NCI-H2196 (cell line): ENCODE results near the gene AGBL5.
"Not testable (repeated sequence)": the region's sequence is repeated elsewhere in the genome, so short reads cannot be mapped to it uniquely, and the experiment has no call there.

Experiments
- DNase-seq: peaks from one replicate; lab custom pipeline; 2025; ENCODE audit not compliant: unreplicated experiment; lab: John Stamatoyannopoulos, UW

AGBL5 gene

DNA sequence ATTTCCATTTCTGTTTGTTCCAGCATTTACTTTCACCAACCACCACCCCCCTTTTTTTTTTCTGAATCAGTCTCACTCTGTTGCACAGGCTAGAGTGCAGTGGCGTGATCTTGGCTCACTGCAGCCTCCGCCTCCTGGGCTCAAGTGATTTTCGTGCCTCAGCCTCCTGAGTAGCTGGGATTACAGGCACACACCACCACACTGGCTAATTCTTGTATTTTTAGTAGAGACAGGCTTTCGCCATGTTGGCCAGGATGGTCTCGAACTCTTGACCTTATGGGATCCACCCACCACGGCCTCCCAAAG lies 24.1 kb downstream of the AGBL5 start:
- not testable (repeated sequence) for DNase-seq

DNA sequence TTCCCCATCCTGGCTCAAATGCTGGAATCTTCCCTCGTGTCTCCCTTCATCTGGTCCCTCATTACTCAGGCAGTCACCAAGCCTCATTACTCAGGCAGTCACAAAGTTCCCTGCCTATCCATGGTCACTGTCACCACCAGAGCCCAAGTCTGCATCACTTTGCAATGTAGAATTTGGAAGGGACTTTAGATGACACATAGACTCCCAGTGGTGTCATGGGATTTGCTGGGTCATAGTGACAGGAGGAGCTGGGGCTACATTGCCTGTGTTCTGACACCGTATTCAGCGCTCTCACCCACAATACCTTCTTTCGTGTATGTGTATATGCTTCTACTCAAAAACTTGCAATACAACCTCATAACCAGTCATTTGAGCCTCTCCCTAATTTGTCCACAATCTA lies 24.9 kb downstream of the AGBL5 start:
- no peak for DNase-seq

DNA sequence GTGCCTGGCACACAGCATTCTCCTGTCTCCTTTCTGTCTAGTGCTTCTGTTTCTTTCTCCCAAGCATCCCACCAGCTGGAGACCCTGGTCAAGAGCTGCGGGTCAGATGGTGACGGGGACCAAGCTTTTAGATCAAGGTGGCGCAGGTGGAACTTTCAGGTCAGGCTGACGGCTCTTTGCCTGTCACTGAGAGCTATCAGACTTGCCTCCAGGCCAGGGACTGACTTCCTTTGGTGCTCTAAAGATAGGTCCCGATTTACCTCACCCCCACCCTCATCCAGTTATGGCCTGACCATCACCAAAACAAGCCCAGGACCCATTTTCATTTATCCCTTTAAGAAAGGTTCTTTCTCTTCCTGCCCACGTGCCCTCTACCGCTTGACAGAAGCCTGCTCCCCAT lies 25.8 kb downstream of the AGBL5 start:
- no peak for DNase-seq

DNA sequence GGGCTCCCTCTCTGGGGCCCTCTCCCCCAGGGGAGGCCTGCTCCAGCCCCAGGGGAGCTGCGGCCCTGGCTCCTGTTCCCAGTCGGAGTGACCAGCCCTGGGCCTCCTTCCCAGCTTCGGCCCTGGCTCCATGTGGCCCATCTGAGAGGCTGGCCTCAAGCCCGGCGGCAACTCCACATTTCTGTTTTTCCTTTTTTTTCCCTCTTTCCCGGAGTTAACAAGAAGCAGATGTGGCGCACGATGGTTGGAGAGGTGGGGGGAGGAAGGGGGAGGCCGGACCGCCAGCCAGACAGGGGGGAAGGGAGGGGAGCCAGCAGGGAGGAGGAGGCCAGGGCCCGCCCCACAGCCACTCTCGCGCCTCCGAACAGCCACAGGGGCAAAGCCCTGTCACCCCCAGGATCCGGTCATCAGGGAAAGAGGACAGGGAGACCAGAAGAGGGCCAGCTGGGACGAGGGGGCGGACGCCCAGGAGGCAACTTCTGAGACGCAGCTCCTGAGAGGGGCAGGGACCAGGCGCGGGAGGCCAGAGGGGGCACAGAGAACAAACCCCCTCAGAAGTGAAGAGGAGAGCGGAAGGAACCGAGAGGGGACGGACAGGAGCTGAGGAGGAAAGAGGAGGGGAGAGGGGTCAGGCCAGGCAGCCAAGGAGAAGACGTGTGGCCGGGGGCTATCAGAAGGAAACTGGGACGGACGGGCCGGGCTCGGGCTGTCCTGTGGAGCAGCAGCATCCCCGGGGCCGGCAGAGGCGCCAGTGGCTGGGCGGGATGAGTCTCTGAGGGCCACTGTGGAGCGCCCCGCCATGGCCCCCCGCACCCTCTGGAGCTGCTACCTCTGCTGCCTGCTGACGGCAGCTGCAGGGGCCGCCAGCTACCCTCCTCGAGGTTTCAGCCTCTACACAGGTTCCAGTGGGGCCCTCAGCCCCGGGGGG lies 27.1 kb downstream of the AGBL5 start, which contains the start of gene EMILIN1:
TSS of gene EMILIN1 (plus strand) at position 349 of the 928 bp plus-strand sequence. CDS start at position 800, 451 bp downstream.
- no peak for DNase-seq

DNA sequence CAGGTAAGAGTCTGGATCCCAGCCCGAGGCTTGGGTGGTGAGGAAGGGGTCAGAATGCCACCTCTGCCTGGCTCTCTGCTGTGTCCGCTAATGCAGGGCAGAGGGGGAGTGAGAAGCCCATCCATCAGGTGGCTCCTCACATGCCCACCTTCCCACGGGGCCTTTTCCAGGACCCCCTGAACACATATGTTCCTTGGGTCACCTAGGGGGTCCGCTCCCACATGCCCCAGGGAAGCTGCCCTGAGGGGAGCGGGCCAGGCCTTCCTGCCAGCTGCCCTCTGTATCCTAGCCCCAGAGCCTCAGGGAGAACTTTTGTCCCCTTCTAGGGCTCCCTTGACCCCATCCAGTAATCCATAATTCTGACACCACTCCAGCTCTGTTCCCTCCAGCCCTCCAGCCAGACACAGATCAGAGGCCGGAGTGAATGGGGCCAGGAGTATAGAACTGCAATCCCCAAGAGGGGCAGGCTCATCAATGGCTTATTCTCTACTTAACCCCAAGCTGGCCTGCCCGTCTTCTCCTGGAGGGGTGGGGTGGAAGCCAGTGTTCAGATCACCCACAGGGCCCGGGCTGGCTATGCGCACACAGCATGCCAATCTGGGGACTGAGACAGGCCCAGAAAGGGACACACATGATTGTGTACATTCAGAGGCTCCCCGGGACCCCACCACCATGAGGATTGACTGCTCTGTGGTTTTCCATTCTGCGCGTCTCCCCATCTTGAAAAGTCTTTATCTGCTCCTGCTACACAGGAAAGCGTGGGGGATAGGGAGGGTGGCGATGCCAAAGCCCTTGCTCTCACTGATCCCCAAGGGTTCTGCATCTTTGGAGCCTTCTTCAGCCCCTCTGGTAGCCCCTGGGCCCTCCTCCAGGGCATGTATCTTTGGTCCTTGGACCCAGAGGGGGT lies 28.0 kb downstream of the AGBL5 start:
- DNase-seq = no peak

DNA sequence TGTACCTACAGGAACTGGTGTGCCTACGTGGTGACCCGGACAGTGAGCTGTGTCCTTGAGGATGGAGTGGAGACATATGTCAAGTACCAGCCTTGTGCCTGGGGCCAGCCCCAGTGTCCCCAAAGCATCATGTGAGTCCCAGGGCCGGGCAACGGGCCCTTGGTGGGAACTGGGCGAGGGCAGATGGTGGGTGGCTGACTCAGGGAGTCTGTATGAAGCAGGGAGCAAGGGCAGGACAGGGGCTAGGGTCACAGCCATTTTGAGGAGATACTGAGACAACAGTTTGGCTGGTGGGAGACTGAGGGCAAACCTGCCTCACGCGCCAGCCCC lies 28.6 kb downstream of the AGBL5 start:
- no peak for DNase-seq

DNA sequence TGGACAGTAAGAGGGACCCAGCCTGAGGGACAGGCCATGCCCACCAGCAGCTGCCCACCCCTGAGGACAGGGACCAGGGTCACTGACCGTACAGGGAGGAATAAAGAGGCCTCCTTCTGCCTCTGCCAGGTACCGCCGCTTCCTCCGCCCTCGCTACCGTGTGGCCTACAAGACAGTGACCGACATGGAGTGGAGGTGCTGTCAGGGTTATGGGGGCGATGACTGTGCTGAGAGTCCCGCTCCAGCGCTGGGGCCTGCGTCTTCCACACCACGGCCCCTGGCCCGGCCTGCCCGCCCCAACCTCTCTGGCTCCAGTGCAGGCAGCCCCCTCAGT lies 29.1 kb downstream of the AGBL5 start:
- DNase-seq = no peak

DNA sequence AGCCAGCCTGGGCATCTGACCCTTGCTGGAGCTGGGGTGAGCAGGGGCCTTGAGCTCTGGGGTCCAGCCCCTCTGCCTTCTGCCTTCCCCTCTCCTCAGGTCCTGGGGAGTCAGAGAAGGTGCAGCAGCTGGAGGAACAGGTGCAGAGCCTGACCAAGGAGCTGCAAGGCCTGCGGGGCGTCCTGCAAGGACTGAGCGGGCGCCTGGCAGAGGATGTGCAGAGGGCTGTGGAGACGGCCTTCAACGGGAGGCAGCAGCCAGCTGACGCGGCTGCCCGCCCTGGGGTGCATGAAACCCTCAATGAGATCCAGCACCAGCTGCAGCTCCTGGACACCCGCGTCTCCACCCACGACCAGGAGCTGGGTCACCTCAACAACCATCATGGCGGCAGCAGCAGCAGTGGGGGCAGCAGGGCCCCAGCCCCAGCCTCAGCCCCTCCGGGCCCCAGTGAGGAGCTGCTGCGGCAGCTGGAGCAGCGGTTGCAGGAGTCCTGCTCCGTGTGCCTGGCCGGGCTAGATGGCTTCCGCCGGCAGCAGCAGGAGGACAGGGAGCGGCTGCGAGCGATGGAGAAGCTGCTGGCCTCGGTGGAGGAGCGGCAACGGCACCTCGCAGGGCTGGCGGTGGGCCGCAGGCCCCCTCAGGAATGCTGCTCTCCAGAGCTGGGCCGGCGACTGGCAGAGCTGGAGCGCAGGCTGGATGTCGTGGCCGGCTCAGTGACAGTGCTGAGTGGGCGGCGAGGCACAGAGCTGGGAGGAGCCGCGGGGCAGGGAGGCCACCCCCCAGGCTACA lies 30.7 kb downstream of the AGBL5 start:
- DNase-seq = no peak

DNA sequence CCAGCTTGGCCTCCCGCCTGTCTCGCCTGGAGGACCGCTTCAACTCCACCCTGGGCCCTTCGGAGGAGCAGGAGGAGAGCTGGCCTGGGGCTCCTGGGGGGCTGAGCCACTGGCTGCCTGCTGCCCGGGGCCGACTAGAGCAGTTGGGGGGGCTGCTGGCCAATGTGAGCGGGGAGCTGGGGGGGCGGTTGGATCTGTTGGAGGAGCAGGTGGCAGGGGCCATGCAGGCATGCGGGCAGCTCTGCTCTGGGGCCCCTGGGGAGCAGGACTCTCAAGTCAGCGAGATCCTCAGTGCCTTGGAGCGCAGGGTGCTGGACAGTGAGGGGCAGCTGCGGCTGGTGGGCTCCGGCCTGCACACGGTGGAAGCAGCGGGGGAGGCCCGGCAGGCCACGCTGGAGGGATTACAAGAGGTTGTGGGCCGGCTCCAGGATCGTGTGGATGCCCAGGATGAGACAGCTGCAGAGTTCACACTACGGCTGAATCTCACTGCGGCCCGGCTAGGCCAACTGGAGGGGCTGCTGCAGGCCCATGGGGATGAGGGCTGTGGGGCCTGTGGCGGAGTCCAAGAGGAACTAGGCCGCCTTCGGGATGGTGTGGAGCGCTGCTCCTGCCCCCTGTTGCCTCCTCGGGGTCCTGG lies 31.4 kb downstream of the AGBL5 start:
- no peak for DNase-seq

DNA sequence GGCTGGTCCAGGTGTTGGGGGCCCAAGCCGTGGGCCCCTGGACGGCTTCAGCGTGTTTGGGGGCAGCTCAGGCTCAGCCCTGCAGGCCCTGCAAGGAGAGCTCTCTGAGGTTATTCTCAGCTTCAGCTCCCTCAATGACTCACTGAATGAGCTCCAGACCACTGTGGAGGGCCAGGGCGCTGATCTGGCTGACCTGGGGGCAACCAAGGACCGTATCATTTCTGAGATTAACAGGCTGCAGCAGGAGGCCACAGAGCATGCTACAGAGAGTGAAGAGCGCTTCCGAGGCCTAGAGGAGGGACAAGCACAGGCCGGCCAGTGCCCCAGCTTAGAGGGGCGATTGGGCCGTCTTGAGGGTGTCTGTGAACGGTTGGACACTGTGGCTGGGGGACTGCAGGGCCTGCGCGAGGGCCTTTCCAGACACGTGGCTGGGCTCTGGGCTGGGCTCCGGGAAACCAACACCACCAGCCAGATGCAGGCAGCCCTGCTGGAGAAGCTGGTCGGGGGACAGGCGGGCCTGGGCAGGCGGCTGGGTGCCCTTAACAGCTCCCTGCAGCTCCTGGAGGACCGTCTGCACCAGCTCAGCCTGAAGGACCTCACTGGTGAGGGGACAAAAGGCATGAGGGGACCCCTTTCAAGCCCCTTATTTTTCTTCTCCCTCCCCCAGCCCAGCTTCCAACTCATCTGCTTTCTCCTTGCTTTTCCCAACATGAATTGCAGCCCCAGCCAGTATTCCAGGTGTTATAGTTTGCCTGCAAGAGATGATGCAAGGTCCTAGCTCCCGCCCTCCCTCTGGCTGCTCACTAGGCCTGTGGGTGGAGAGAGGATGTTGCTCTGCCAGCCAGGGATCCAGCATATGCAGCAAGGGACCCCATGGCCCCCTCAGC lies 32.2 kb downstream of the AGBL5 start:
- DNase-seq = no peak

DNA sequence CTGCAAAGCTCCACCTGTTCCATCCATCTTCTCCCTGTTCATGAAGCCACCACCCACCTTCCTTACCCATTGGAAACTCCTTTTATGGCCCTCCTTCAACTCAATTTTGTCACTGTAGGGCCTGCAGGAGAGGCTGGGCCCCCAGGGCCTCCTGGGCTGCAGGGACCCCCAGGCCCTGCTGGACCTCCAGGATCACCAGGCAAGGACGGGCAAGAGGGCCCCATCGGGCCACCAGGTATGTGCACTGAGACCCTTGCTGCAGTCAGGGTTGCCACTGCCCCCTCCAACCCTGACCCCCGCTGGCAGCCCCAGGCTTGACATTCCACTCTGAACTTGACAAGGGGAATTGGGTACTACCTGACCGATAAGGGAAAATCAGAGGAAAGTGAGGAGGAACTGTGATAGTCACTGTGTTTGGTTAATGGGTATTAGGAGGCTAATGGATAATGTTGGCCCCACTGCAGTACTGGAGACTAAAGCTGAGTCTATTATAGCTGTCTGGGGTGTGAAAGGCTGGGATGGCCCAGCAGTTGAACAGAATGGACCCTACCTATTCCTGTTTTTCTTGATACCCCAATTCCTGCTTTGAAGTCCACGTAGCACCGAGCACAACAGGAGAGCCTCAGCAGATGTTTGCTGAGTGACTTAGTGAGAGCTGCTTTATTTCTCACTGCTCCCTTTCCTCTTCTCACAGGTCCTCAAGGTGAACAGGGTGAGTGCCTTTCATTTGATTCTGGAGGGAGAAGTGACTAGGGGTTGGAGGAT lies 33.0 kb downstream of the AGBL5 start:
- DNase-seq = no peak

DNA sequence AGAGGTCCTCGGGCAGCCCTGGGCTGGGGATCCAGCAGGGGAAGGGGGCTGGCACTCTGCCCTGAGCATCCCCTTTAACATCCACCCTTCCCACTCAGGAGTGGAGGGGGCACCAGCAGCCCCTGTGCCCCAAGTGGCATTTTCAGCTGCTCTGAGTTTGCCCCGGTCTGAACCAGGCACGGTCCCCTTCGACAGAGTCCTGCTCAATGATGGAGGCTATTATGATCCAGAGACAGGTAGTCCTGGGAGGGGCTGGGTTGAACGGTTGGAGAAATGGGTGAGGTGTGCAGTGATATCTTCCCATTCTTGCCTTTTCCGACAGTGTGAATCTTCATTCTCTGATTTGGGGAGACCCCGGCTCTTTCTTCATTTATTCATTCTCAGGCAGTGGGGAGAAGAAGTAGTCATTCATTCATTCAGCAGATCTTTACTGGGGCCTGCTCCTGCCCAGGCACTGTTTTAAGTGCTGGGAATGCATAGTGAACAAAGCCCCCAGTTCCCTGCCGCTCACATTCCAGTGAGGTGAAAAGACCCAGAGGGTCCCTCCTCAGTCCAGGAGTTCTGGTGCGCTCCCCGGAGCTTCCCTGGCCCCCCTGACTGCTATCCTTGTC lies 33.7 kb downstream of the AGBL5 start:
- DNase-seq = no peak

DNA sequence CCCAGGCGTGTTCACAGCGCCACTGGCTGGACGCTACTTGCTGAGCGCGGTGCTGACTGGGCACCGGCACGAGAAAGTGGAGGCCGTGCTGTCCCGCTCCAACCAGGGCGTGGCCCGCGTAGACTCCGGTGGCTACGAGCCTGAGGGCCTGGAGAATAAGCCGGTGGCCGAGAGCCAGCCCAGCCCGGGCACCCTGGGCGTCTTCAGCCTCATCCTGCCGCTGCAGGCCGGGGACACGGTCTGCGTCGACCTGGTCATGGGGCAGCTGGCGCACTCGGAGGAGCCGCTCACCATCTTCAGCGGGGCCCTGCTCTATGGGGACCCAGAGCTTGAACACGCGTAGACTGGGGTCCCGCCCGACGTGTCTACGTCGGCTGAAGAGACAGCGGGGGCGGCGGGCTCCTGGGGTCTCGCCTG lies 34.2 kb downstream of the AGBL5 start:
- DNase-seq = peak; percentile 50

DNA sequence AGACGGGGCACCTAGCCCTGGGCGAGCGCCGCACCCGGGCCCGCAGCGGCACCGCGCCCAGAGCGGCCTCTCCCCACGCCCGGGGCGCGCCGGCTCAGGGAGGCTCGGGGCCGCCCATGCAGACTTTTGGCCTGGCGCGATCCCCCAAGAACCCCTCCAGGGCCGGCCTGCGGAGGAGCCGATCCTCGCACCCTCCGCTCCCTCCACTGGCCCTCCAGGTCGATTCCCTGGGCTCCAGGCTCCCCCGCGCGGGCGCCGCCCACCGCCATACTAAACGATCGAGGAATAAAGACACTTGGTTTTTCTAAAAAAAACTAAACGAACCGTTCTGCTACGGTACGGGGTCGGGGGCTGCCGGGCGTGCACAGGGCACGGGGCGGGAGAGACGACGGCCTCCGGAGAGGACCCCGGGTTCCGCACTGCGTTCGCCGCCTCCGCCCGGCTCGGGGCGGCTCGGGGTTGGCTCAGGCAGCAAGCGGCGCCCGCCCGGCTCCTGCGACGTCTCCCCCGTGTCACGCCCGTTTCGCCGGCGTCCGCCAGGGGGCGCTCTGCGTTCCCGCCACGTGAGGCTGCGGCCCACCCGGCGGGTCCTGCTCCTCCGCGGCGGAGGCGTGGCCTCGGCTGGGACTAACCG lies 34.7 kb downstream of the AGBL5 start:
- DNase-seq = peak; percentile 95

DNA sequence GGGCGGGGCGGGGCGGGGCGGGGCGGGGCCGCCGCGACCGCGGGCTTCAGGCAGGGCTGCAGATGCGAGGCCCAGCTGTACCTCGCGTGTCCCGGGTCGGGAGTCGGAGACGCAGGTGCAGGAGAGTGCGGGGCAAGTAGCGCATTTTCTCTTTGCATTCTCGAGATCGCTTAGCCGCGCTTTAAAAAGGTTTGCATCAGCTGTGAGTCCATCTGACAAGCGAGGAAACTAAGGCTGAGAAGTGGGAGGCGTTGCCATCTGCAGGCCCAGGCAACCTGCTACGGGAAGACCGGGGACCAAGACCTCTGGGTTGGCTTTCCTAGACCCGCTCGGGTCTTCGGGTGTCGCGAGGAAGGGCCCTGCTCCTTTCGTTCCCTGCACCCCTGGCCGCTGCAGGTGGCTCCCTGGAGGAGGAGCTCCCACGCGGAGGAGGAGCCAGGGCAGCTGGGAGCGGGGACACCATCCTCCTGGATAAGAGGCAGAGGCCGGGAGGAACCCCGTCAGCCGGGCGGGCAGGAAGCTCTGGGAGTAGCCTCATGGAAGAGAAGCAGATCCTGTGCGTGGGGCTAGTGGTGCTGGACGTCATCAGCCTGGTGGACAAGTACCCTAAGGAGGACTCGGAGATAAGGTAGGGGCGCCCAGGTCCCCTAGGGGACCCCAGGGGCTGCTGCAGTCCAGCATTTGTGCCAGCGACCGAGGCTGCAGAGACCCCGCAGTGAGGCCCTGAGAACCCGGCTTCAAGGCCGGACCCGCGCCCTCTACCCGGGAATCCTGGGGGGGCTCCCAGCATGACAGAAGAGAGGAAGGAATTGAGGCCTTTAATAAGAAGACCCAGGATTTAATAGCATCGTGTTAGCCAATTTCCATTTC lies 35.5 kb downstream of the AGBL5 start, which contains the start of gene KHK:
TSS of gene KHK (plus strand) at position 49 of the 870 bp plus-strand sequence. CDS start at position 537, 488 bp downstream.
- DNase-seq = peak; percentile 63

DNA sequence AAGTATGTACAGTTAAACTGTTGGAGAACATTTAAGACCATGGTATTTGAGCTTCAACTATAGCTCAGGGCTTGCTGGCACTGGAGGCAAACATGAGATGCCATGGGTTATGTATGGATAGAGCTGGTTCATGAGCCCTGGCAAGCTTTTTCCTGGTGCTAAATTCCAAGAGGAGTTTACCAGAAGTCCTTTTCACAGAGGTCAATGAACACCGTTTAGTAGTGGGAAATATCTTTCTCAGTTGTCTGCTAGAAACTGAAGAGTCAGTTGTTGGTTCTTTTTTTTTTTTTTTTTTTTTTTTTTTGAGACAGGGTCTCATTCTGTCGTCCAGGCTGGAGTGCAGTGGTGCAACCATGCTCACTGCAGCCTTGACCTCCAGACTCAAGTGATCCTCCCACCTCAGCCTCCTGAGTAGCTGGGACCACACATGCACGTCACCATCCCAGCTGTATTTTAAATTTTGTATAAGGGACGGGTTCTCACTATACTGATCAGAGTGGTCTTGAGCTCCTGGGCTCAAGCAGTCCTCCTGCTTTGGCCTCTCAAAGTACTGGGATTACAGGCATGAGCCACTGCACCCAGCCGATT lies 36.4 kb downstream of the AGBL5 start:
- no peak for DNase-seq

DNA sequence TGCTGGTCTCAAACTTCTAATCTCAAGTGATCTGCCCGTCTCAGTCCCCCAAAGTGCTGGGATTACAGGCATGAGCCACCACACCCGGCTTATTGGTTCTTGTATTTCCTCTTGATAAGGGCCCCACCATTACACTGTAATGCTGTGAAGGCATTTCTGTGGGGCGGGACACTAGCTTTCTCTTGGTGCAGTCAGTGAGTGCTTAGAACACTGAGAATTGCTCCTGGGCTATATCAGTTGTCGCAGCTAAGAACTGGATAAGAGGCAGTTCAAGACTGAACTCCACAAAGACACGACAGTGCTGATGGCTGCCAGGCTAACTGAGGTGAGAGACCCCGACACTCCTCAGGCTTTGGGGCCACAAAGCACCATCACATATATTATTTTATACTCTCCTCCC lies 37.2 kb downstream of the AGBL5 start:
- DNase-seq = no peak
